Body of pancreas (tissue), 4 donors: ENCODE data around the gene ANXA4. TPM values are rescaled to one million over a fixed set of nuclear protein-coding genes. Genes with fewer than 3 reads are reported as not detected.

Source experiments
- ATAC-seq: fragments of 150-250 bp; one replicate; pipeline ENCODE4 v1.9.1; 2016
- DNase-seq, 4 donors: peaks; one replicate each; pipeline ENCODE4 v3.0.0-alpha.2; 2019
- H3K27ac ChIP-seq, 4 donors: fragments of 200-600 bp; sonication (generic); 1 replicate in 3 of 4; 2 replicates in 1 of 4; pipeline versions ENCODE4 v1.5.1 to v1.6.1; 2016 to 2019; ENCODE audit warnings: mild to moderate bottlenecking in 1 of 4, mixed read lengths in 1 of 4, moderate library complexity in 1 of 4
- H3K27me3 ChIP-seq, 2 donors: fragments of 200-600 bp; sonication (generic); one replicate each; pipeline ENCODE4 v1.6.0; 2016; ENCODE audit warnings: mild to moderate bottlenecking in 1 of 2
- H3K36me3 ChIP-seq, 2 donors: fragments of 200-600 bp; sonication (generic); replicated peaks in 1 of 2; 2 replicates each; pipeline ENCODE4 v1.5.1; 2016; ENCODE audit warnings: low read depth in 2 of 2; ENCODE audit not compliant: insufficient read depth in 1 of 2
- H3K4me1 ChIP-seq: fragments of 200-600 bp; sonication (generic); one replicate; pipeline ENCODE4 v1.6.0; 2016
- H3K4me3 ChIP-seq, 2 donors: fragments of 200-600 bp; sonication (generic); 1 replicate in 1 of 2; 2 replicates in 1 of 2; pipeline ENCODE4 v1.5.1; 2016 to 2019
- H3K9me3 ChIP-seq, 3 donors: fragments of 200-600 bp; sonication (generic); 1 replicate in 2 of 3; 2 replicates in 1 of 3; pipeline ENCODE4 v1.5.1; 2016
- CTCF ChIP-seq, 7 experiments: fragments of 450-650 bp in 4 of 7; fragments of 200-600 bp in 3 of 7; sonication (generic) in 3 of 7; IDR thresholded peaks; one replicate each; pipeline ENCODE4 v1.5.1; 2016 to 2019; ENCODE audit warnings: antibody characterized with exemption in 7 of 7
- POLR2A ChIP-seq, 3 donors: fragments of 450-650 bp; IDR thresholded peaks; one replicate each; pipeline ENCODE4 v1.6.1; 2016; ENCODE audit warnings: antibody characterized with exemption in 3 of 3, mild to moderate bottlenecking in 2 of 3
- WGBS, 2 donors: methylation state at CpG; one replicate each; pipeline ENCODE4 v1.1.5; 2017; 5-methylcytosine and 5-hydroxymethylcytosine counted together
- intact Hi-C: fragments of 100-400 bp; cut with DNase I; formaldehyde crosslinking; loops from one replicate; pipeline ENCODE4 v1.15.1; 2023
- total RNA-seq, 2 donors: library from RNA; depleted of rRNA; stranded (reverse); fragments of >200 nt; gene quantifications; one replicate each; pipeline ENCODE4 v1.1.0, GENCODE V29; 2016

Gene ANXA4
- total RNA-seq, 2 donors from 2014 or later, result 382 to 399 TPM

- Histone ChIP-seq H3K9me3 (no peaks in the 10 kb centered on the region), H3K36me3 (no peaks in the 10 kb centered on the region), H3K27ac (peak overlapping the region in 3 of 4 donors; percentile 95 to 98 (median 96)), H3K4me1 (peaks cover 42% of the 10 kb centered on the region), H3K27me3 (no peaks in the 10 kb centered on the region), H3K4me3 (no peak overlapping the region)
- WGBS, 2 donors, result 42 to 63% methylated on average over 10 of the region's 10 CpGs
- ATAC-seq, result no peak
- no peak for TF ChIP-seq POLR2A (IDR thresholded peaks at IDR 0.05)
- TF ChIP-seq CTCF (IDR thresholded peaks at IDR 0.05), result no peak
- peak; percentile 29 to 48 (median 39) for DNase-seq
- intact Hi-C loops, result no loop called here
Observed at GRCh38 chr2:69740502-69740951, 1.4 kb upstream of the ANXA4 start.

DNA sequence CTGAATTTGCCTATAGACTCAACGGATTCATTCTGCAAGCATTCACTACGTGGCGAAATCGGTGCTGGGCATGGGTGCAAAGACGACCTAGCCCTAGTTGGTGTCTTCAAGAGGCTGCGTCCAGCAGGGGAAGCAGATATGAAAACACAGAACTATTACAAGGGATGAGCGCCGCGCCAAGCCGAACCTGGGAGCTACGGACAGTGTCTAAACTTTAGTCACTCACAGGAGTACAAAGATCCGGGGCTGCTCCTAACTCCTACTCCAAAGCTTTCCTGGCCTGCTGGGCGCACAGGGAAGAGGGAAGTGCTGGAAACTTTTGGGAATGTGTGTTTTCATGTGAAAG, 732 bp upstream of the ANXA4 start:
- H3K36me3 ChIP-seq, result no peaks in the 10 kb centered on the region
- H3K9me3 ChIP-seq, result no peaks in the 10 kb centered on the region
- peak overlapping the region; percentile 77 to 98 (median 96) for H3K27ac ChIP-seq
- WGBS, 2 donors, result 1% methylated on average over 13 of the region's 13 CpGs
- H3K4me3 ChIP-seq, result peak overlapping the region; percentile 77 to 96
- TF ChIP-seq CTCF (IDR thresholded peaks at IDR 0.05) (peak in 2 of 7 experiments; percentile 7 to 9), POLR2A (IDR thresholded peaks at IDR 0.05) (no peak)
- intact Hi-C loops, result no loop called here
- peaks cover 36% of the 10 kb centered on the region for H3K4me1 ChIP-seq
- H3K27me3 ChIP-seq, result no peaks in the 10 kb centered on the region
- DNase-seq, result peak; percentile 48 to 65 (median 58)
- peak; percentile 33 for ATAC-seq

DNA sequence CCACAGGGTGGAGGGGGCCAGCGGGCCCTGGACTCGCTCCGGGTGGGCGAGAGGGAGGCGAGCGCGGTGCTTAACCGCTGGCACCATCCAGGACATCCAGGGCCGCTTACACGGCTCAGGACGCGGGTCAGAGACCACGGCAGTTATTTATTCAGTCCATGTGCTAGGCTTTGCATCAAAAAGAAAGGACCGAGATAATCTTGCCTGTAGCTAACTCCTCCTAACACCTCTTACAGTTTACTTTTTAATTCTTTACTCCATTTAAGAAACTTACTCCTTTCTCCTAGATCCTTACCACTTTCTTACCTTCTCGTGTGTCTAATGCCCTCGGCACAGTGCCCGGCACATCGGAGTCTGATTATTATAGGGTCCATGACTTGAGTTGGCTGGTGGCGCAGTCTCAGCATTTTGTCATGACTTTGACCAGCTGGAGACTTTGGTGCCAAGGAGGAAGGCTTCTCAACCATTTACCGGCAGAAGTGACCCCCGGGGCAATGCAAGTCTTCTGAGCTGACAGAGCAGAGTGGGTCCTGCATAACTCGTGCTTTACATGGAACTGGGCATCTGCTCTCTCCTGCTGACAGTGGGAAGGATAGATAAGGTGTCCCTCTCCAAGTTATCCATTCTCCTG, 503 bp downstream of the ANXA4 start:
- ATAC-seq, result no peak
- peak overlapping the region; percentile 77 to 96 for H3K4me3 ChIP-seq
- peaks cover 31% of the 10 kb centered on the region for H3K4me1 ChIP-seq
- WGBS, 2 donors, result 5 to 6% methylated on average over 17 to 22 of the region's 22 CpGs
- TF ChIP-seq POLR2A (IDR thresholded peaks at IDR 0.05), result no peak
- TF ChIP-seq CTCF (IDR thresholded peaks at IDR 0.05), result no peak
- intact Hi-C loops, result no loop called here
- peak overlapping the region; percentile 77 to 98 (median 96) for H3K27ac ChIP-seq
- no peaks in the 10 kb centered on the region for H3K9me3 ChIP-seq
- DNase-seq, result peak in 3 of 4 donors; percentile 27 to 37 (median 29)
- no peaks in the 10 kb centered on the region for H3K36me3 ChIP-seq
- no peaks in the 10 kb centered on the region for H3K27me3 ChIP-seq

DNA sequence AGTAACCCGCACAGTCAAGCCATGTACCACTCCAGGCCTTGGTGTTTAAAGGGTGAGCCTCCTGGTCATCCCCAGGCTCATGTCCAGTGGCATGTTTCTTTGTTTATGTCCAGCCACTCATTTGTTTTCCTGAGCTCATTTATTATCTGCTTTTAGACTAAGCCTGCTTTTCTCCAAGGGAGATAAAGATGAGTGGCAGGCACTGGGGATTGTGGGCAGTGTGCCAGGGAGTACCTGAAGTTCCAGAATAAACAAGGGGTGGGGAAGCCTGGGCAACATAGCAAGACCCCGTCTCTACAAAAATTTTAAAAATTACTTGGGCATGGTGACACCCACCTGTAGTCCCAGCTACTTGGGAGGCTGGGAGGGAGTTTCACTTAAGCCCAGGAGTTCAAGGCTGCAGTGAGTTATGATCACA, 1.9 kb downstream of the ANXA4 start:
- intact Hi-C loops, result no loop called here

More for the DNA sequence above, 1.9 kb downstream of the ANXA4 start:
- WGBS, 2 donors, result 41 to 46% methylated on average over 2 of the region's 2 CpGs
- Histone ChIP-seq H3K27ac (peak overlapping the region in 3 of 4 donors; percentile 95 to 98 (median 96)), H3K4me1 (peaks cover 27% of the 10 kb centered on the region), H3K4me3 (peak overlapping the region in 1 of 2 donors; percentile 3), H3K27me3 (no peaks in the 10 kb centered on the region), H3K9me3 (no peaks in the 10 kb centered on the region), H3K36me3 (no peaks in the 10 kb centered on the region)
- TF ChIP-seq CTCF (IDR thresholded peaks at IDR 0.05) (no peak), POLR2A (IDR thresholded peaks at IDR 0.05) (peak in 1 of 3 donors; percentile 13)
- ATAC-seq (no peak), DNase-seq (peak; percentile 29 to 56 (median 32))
